Panc1 (cell line): Measurements from ENCODE around the gene SMG6. TPM values are rescaled to one million over a fixed set of nuclear protein-coding genes. Genes with fewer than 3 reads are reported as not detected.

Source experiments
- ATAC-seq: fragments of 200-7000 bp; cut with Tn5 transposase; 2 replicates; pipeline ENCODE4 v1.9.1; 2020; ENCODE audit warnings: mild to moderate bottlenecking, moderate library complexity
- BruUV-seq: library from RNA; stranded (reverse); fragments of 400-500 nt; replicated peaks from 2 replicates; lab custom pipeline; 2021; lab: Mats Ljungman, UMichigan
- CTCF ChIA-PET: fragments of 300-600 bp; sonication (Branson Sonifier 250); formaldehyde crosslinking; loops from one replicate; lab custom pipeline; 2022; ENCODE audit warnings: antibody characterized with exemption; lab: Charles Lee
- POLR2A ChIA-PET: fragments of 300-600 bp; sonication (Branson Sonifier 250); formaldehyde crosslinking; loops from one replicate; lab custom pipeline; 2022; ENCODE audit warnings: antibody characterized with exemption; lab: Charles Lee
- DNase-seq: peaks from one replicate; pipeline ENCODE4 v3.0.0-alpha.2; 2010; ENCODE audit warnings: low read depth, low spot score
- H3K27ac ChIP-seq: 2 replicates; pipeline ENCODE4 v1.5.1; 2011; ENCODE audit warnings: mild to moderate bottlenecking, low read length, inconsistent platforms
- H3K27me3 ChIP-seq: fragments of 200-500 bp; sonication (Bioruptor generic); 2 replicates; pipeline ENCODE4 v1.6.0; 2014; ENCODE audit warnings: low read length, inconsistent platforms; ENCODE audit not compliant: control insufficient read depth, insufficient read depth
- H3K36me3 ChIP-seq: fragments of 200-500 bp; sonication (Bioruptor generic); 2 replicates; pipeline ENCODE4 v1.5.1; 2014; ENCODE audit warnings: inconsistent platforms, mild to moderate bottlenecking, low read length, moderate library complexity; ENCODE audit not compliant: control insufficient read depth, insufficient read depth
- H3K4me1 ChIP-seq: 2 replicates; pipeline ENCODE4 v1.5.1; 2011; ENCODE audit warnings: inconsistent platforms, mild to moderate bottlenecking, low read length, moderate library complexity; ENCODE audit not compliant: control insufficient read depth, insufficient read depth
- H3K4me3 ChIP-seq, 2 experiments: 2 replicates each; pipeline ENCODE4 v1.5.1; 2011 to 2012; ENCODE audit warnings: low read depth in 2 of 2, low read length in 2 of 2, mild to moderate bottlenecking in 2 of 2, inconsistent platforms in 1 of 2, moderate library complexity in 1 of 2
- H3K9me3 ChIP-seq: fragments of 200-500 bp; sonication (Bioruptor generic); 2 replicates; pipeline ENCODE4 v1.5.1; 2014; ENCODE audit warnings: low read depth, mild to moderate bottlenecking, inconsistent platforms, low read length, moderate library complexity; ENCODE audit not compliant: control insufficient read depth, insufficient read depth
- POLR2AphosphoS5 ChIP-seq: IDR thresholded peaks from 2 replicates; pipeline ENCODE4 v1.6.1; 2012; ENCODE audit warnings: mild to moderate bottlenecking, low read depth, low read length, moderate library complexity
- SIN3A ChIP-seq: IDR thresholded peaks from 2 replicates; pipeline ENCODE4 v1.6.1; 2012; ENCODE audit warnings: low read depth, mild to moderate bottlenecking, low read length, moderate library complexity, borderline replicate concordance; ENCODE audit not compliant: insufficient read depth
- TCF7L2 ChIP-seq: IDR thresholded peaks from 2 replicates; pipeline ENCODE4 v1.6.1; 2011; ENCODE audit warnings: mild to moderate bottlenecking, low read depth, low read length, inconsistent platforms
- in situ Hi-C: cut with HindIII; loops from 2 replicates; pipeline ENCODE4 v1.10.0; 2016; ENCODE audit warnings: low sequenced_read_pairs, low pct_unique_long_range_greater_than_20kb
- intact Hi-C: fragments of 100-400 bp; cut with micrococcal nuclease; formaldehyde crosslinking; loops from one replicate; pipeline ENCODE4 v1.10.0; 2022; ENCODE audit not compliant: unreplicated experiment
- total RNA-seq: library from RNA; stranded (reverse); gene quantifications from one replicate; pipeline ENCODE4 v1.2.1, GENCODE V29; 2021; ENCODE audit not compliant: unreplicated experiment
- TF ChIP-seq, protein P1 (sequence below): fragments of 450-650 bp; IDR thresholded peaks from 2 replicates; pipeline ENCODE4 v1.5.1; 2017; ENCODE audit warnings: mild to moderate bottlenecking
- TF ChIP-seq, protein P2 (sequence below), 2 experiments: IDR thresholded peaks; 2 replicates each; pipeline ENCODE4 v1.6.1; 2011 to 2012; ENCODE audit warnings: low read depth in 2 of 2, control low read depth in 1 of 2, low read length in 1 of 2, mild to moderate bottlenecking in 1 of 2, moderate library complexity in 1 of 2; ENCODE audit not compliant: insufficient read depth in 1 of 2

The SMG6 gene
- total RNA-seq, 1 experiment from 2014 or later = 17.8 TPM

DNA sequence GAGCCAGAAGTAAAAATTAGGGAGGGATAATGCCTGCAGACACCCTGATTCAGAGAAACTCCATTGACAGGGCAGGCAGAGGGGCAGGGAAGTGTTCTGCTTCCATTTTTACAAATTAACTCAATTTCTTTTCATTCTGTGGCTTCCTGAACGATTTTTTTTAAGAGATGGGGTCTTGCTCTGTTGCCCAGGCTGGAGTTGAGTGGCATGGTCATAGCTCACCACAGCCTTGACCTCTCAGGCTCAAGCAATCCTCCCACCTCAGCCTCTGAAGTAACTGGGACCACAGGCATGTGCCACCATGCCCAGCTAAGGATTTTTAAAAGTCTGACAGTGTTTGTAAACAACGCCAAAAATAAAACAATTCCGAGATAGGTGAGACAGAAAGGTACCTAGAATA lies 99.8 kb downstream of the SMG6 start:
- CTCF ChIA-PET = no interaction called here
- no peak overlapping the region for H3K27ac ChIP-seq
- intact Hi-C loops = no loop called here

DNA sequence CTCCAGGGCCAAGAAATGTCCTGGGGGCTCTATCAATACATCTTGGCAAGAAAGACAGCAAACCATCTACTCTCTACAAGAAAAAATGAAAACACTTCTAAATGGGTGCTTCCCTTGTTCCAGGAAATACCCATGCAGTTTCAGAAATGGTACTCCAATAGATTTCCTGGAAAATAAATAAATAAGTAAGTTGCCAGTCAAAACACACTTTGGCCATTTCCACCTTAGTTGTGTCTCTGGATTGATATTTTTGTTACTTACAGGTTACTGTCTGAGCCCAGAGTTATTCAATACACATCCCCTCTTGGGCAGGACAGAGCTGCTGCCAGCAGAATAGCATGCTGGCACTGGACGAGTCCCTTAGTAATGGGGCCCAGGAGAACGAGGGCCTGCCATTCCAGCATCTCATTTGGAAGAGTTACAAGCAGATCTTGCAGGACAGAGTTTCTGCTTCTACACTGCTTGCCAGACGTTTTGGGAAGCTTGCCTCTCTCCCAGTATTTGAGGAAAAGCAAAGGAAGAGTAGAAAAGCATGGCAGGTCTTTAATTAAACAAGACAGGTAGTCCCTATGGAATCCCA lies 100.5 kb downstream of the SMG6 start:
- no peak overlapping the region for H3K4me3 ChIP-seq
- H3K4me1 ChIP-seq = no peaks in the 10 kb centered on the region
- ATAC-seq (no peak), DNase-seq (no peak)
- no peak overlapping the region for H3K27ac ChIP-seq
- in situ Hi-C loops = no loop called here
- intact Hi-C loops = no loop called here
- H3K27me3 ChIP-seq = no peaks in the 10 kb centered on the region
- H3K36me3 ChIP-seq = no peaks in the 10 kb centered on the region
- BruUV-seq = no TSS peak
- ChIA-PET POLR2A (no interaction called here), CTCF (no interaction called here)
- H3K9me3 ChIP-seq = no peaks in the 10 kb centered on the region
- TF ChIP-seq, protein P1, sequence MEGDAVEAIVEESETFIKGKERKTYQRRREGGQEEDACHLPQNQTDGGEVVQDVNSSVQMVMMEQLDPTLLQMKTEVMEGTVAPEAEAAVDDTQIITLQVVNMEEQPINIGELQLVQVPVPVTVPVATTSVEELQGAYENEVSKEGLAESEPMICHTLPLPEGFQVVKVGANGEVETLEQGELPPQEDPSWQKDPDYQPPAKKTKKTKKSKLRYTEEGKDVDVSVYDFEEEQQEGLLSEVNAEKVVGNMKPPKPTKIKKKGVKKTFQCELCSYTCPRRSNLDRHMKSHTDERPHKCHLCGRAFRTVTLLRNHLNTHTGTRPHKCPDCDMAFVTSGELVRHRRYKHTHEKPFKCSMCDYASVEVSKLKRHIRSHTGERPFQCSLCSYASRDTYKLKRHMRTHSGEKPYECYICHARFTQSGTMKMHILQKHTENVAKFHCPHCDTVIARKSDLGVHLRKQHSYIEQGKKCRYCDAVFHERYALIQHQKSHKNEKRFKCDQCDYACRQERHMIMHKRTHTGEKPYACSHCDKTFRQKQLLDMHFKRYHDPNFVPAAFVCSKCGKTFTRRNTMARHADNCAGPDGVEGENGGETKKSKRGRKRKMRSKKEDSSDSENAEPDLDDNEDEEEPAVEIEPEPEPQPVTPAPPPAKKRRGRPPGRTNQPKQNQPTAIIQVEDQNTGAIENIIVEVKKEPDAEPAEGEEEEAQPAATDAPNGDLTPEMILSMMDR = no peak
- TF ChIP-seq, protein P2, sequence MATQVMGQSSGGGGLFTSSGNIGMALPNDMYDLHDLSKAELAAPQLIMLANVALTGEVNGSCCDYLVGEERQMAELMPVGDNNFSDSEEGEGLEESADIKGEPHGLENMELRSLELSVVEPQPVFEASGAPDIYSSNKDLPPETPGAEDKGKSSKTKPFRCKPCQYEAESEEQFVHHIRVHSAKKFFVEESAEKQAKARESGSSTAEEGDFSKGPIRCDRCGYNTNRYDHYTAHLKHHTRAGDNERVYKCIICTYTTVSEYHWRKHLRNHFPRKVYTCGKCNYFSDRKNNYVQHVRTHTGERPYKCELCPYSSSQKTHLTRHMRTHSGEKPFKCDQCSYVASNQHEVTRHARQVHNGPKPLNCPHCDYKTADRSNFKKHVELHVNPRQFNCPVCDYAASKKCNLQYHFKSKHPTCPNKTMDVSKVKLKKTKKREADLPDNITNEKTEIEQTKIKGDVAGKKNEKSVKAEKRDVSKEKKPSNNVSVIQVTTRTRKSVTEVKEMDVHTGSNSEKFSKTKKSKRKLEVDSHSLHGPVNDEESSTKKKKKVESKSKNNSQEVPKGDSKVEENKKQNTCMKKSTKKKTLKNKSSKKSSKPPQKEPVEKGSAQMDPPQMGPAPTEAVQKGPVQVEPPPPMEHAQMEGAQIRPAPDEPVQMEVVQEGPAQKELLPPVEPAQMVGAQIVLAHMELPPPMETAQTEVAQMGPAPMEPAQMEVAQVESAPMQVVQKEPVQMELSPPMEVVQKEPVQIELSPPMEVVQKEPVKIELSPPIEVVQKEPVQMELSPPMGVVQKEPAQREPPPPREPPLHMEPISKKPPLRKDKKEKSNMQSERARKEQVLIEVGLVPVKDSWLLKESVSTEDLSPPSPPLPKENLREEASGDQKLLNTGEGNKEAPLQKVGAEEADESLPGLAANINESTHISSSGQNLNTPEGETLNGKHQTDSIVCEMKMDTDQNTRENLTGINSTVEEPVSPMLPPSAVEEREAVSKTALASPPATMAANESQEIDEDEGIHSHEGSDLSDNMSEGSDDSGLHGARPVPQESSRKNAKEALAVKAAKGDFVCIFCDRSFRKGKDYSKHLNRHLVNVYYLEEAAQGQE (IDR thresholded peaks at IDR 0.05; ENCODE audit: insufficient read depth in 1 of 2, low read depth in 2 of 2, low read length in 1 of 2) = no peak
- no peak for TF ChIP-seq SIN3A
- no peak for TF ChIP-seq TCF7L2
- TF ChIP-seq POLR2AphosphoS5 = no peak

More for the DNA sequence above, 99.8 kb downstream of the SMG6 start:
- H3K9me3 ChIP-seq = no peaks in the 10 kb centered on the region
- DNase-seq (no peak), ATAC-seq (no peak)
- no peak overlapping the region for H3K4me3 ChIP-seq
- POLR2A ChIA-PET = no interaction called here
- no peaks in the 10 kb centered on the region for H3K4me1 ChIP-seq
- TF ChIP-seq, protein P1 = no peak
- TF ChIP-seq SIN3A (no peak), TCF7L2 (no peak), POLR2AphosphoS5 (no peak)
- TF ChIP-seq, protein P2 (IDR thresholded peaks at IDR 0.05; ENCODE audit: insufficient read depth in 1 of 2, low read depth in 2 of 2, low read length in 1 of 2) = no peak
- in situ Hi-C loops = no loop called here
- H3K36me3 ChIP-seq = no peaks in the 10 kb centered on the region
- no peaks in the 10 kb centered on the region for H3K27me3 ChIP-seq
- no TSS peak for BruUV-seq
